A673 (cell line): ENCODE data around the gene NTRK1. TPM values are rescaled to one million over a fixed set of nuclear protein-coding genes. Genes with fewer than 3 reads are reported as not detected.

ENCODE experiments used
- BruUV-seq: library from RNA; stranded (reverse); fragments of 400-500 nt; replicated peaks from 2 replicates; lab custom pipeline; 2021; lab: Mats Ljungman, UMichigan
- CTCF ChIA-PET: fragments of 300-600 bp; sonication (Branson Sonifier 250); formaldehyde crosslinking; loops from one replicate; lab custom pipeline; 2022; ENCODE audit warnings: antibody characterized with exemption; lab: Charles Lee
- POLR2A ChIA-PET: fragments of 300-600 bp; sonication (Branson Sonifier 250); formaldehyde crosslinking; loops from one replicate; lab custom pipeline; 2022; ENCODE audit warnings: antibody characterized with exemption; ENCODE audit not compliant: low non-redundant PET; lab: Charles Lee
- DNase-seq: peaks from one replicate; pipeline ENCODE4 v3.0.0-alpha.2; 2015; ENCODE audit warnings: low spot score
- H3K27ac ChIP-seq: fragments of 200-600 bp; sonication (generic); 2 replicates; pipeline ENCODE4 v1.5.1; 2016; ENCODE audit warnings: mixed run types, low read depth, mild to moderate bottlenecking, mixed read lengths, antibody characterized with exemption, low read length; ENCODE audit not compliant: poor library complexity, severe bottlenecking
- H3K27me3 ChIP-seq: fragments of 200-600 bp; sonication (generic); replicated peaks from 2 replicates; pipeline ENCODE4 v1.6.1; 2017; ENCODE audit warnings: mixed run types, low read depth, mild to moderate bottlenecking, mixed read lengths, antibody characterized with exemption, low read length; ENCODE audit not compliant: insufficient read depth, poor library complexity
- H3K36me3 ChIP-seq: fragments of 200-600 bp; sonication (generic); 2 replicates; pipeline ENCODE4 v1.6.1; 2016; ENCODE audit warnings: mixed run types, mild to moderate bottlenecking, mixed read lengths, antibody characterized with exemption, low read length; ENCODE audit not compliant: insufficient read depth, poor library complexity, severe bottlenecking
- H3K4me1 ChIP-seq: fragments of 200-600 bp; sonication (generic); 2 replicates; pipeline ENCODE4 v1.6.1; 2017; ENCODE audit warnings: mixed run types, mild to moderate bottlenecking, mixed read lengths, antibody characterized with exemption, low read length; ENCODE audit not compliant: insufficient read depth, poor library complexity, severe bottlenecking
- H3K4me3 ChIP-seq: fragments of 200-600 bp; sonication (generic); 2 replicates; pipeline ENCODE4 v1.5.1; 2016; ENCODE audit warnings: low read depth, mixed run types, mild to moderate bottlenecking, mixed read lengths, low read length; ENCODE audit not compliant: poor library complexity, severe bottlenecking
- H3K9me3 ChIP-seq: fragments of 200-600 bp; sonication (generic); 2 replicates; pipeline ENCODE4 v1.6.1; 2016; ENCODE audit warnings: mixed run types, low read depth, mild to moderate bottlenecking, mixed read lengths, antibody characterized with exemption, low read length; ENCODE audit not compliant: poor library complexity, severe bottlenecking
- CTCF ChIP-seq: fragments of 300-800, 200-600 bp; sonication (generic); conservative IDR thresholded peaks from 2 replicates; pipeline ENCODE4 v1.5.1; 2017; ENCODE audit warnings: low read depth, mild to moderate bottlenecking, antibody characterized with exemption, low read length, moderate library complexity, mixed read lengths
- EZH2 ChIP-seq: fragments of 200-600 bp; sonication (generic); IDR thresholded peaks from 2 replicates; pipeline ENCODE4 v1.6.1; 2017; ENCODE audit warnings: borderline replicate concordance, low read depth, mild to moderate bottlenecking, mixed read lengths, antibody characterized with exemption, low read length; ENCODE audit not compliant: poor library complexity, severe bottlenecking
- intact Hi-C: fragments of 100-400 bp; cut with micrococcal nuclease; formaldehyde crosslinking; loops from one replicate; pipeline ENCODE4 v1.10.0; 2022; ENCODE audit not compliant: unreplicated experiment
- total RNA-seq: library from RNA; stranded (reverse); gene quantifications from 2 replicates; pipeline ENCODE4 v1.2.3, GENCODE V29; 2021

NTRK1 gene
- total RNA-seq, 1 experiment from 2014 or later = 5.1 TPM

- ChIA-PET CTCF (interaction anchor here (0.5 to 1.0 kb wide), 3 partner anchors 12 to 233 kb away, joined by 3 to 6 read pairs (median 3); no protein-coding TSS in a partner anchor), POLR2A (no interaction called here)
- no peak for DNase-seq
- Histone ChIP-seq H3K4me3 (no peak overlapping the region), H3K36me3 (no peaks in the 10 kb centered on the region), H3K4me1 (no peaks in the 10 kb centered on the region), H3K27me3 (no peaks in the 10 kb centered on the region), H3K9me3 (no peaks in the 10 kb centered on the region), H3K27ac (no peak overlapping the region)
- TF ChIP-seq CTCF = no peak
- no peak for TF ChIP-seq EZH2
- BruUV-seq = no TSS peak
- intact Hi-C loops = no loop called here
Measured at GRCh38 chr1:156847591-156848460, 12.8 kb upstream of the NTRK1 start.

GRCh38 chr1:156848461-156849150 is 12.1 kb upstream of the NTRK1 start:
- no TSS peak for BruUV-seq
- ChIA-PET POLR2A (no interaction called here), CTCF (interaction anchor here (1.0 kb wide), 1 partner anchor 11 kb away, joined by 3 read pairs; no protein-coding TSS in a partner anchor)
- no peak overlapping the region for H3K27ac ChIP-seq
- intact Hi-C loops = no loop called here
- no peak overlapping the region for H3K4me3 ChIP-seq
- no peaks in the 10 kb centered on the region for H3K36me3 ChIP-seq
- H3K9me3 ChIP-seq = no peaks in the 10 kb centered on the region
- no peaks in the 10 kb centered on the region for H3K4me1 ChIP-seq
- no peak for TF ChIP-seq CTCF
- no peak for TF ChIP-seq EZH2
- H3K27me3 ChIP-seq = no peaks in the 10 kb centered on the region
- no peak for DNase-seq

DNA sequence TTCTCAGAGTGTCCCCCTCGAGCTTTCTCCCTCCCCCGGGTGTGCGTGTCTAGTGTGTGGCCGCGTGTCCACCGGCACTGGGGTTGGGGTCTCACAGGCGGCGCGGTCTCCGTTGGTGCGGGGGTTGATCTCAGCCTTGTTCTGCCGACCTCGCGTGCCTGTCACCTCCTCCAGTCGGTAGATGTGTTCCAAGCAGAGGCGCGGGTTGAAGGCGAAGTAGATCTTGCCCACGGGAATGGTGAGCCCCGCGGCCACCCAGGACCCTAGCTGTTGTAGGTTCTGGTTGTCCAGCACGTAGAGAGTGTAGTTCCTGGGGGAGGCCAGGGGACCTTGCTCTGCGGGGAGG is 11.5 kb upstream of the NTRK1 start:
- ChIA-PET POLR2A (no interaction called here), CTCF (no interaction called here)
- H3K4me1 ChIP-seq = no peaks in the 10 kb centered on the region
- H3K9me3 ChIP-seq = no peaks in the 10 kb centered on the region
- H3K36me3 ChIP-seq = no peaks in the 10 kb centered on the region
- H3K4me3 ChIP-seq = no peak overlapping the region
- H3K27ac ChIP-seq = no peak overlapping the region
- intact Hi-C loops = no loop called here
- no peaks in the 10 kb centered on the region for H3K27me3 ChIP-seq
- no peak for TF ChIP-seq EZH2
- no peak for TF ChIP-seq CTCF
- BruUV-seq = no TSS peak
- DNase-seq = no peak
